ENCODE measurements around the gene COL1A2.

DNA sequence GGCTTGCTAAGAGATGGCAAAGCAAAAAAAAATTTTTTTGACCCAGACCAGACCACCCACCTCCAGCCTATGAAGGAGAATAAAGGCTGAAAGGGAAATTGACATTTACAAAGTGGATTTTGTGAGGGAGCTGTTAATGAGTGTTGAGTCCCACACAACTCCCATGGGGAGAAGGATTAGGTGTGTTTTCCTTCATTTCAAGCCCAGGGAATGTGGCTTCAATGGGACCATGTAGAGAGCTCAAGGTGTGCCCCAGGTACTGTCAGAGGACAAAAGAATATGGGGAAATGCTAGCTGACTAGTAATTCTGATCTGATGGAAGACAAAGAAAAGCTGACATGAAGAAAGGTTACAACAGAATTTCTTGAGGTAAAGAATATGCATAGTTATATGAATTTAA lies 48.8 kb upstream of the COL1A2 start:
- no peak for TF ChIP-seq TAF1 (IDR thresholded peaks at IDR 0.05; ENCODE audit: borderline replicate concordance, low read depth, low read length)
- no peak for TF ChIP-seq POLR2A (IDR thresholded peaks at IDR 0.05; ENCODE audit: low read depth, low read length)
